NCI-H526 (cell line): Measurements from ENCODE around the gene OGT.
"Not testable (repeated sequence)": the region's sequence is repeated elsewhere in the genome, so short reads cannot be mapped to it uniquely, and the experiment has no call there.

Experiments used
- DNase-seq, 2 experiments: peaks; one replicate each; lab custom pipeline; 2025; lab: John Stamatoyannopoulos, UW

The OGT gene

DNA sequence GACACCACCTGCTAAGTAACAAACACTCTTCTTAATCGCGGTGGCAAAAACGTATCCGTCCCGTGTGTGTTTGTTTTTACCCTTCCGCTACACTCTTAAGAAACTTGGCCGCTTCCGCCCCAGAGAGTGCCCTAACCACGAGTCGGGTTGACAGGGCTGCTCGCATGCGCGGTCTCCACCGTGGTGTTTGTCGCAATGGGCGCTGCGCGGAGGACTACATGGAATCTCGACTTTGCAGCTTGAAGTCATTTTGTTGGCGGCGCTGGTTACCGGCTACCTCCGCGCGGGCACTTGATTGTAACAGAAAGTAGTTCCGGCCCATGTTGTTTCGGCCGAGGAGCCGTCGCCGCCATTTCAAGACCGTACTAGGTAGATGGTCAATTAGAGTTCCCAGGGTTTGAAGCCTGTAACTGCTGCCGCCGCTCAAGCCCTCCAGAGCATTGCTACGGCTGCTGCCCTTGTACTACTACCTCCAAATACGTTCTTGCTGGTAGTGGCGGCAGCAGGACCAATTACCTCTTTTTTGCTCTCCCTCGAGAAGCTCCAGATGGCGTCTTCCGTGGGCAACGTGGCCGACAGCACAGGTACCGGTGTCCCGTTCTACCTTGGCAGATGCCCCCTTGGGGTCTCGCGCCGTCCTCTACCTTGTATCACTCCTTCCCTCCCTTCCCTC, at the start of gene OGT:
OGT (plus strand) TSS at position 352 of the 673 bp plus-strand sequence; CDS start at position 548, 196 bp downstream.
- DNase-seq, result peak; percentile 94 to 97

DNA sequence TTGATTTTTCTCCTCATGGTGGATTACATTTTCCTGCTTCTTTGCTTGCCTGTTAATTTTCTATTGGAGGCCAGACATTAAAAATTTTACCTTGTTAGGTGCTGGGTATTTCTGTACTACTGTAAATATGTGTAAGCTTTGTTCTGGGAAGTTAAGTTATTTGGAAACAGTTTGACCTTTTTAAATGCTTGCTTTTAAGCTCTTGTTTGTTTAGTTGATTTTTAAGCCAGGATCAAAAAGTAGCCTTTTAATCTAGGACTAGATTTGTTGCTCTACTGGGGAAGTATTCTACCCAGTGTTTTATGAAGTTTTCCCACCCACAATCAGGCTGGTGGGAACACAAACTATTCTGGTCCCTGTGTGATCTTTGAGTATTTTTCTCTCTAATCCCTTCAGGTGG, 45.1 kb upstream of the OGT start:
- DNase-seq, result no peak

DNA sequence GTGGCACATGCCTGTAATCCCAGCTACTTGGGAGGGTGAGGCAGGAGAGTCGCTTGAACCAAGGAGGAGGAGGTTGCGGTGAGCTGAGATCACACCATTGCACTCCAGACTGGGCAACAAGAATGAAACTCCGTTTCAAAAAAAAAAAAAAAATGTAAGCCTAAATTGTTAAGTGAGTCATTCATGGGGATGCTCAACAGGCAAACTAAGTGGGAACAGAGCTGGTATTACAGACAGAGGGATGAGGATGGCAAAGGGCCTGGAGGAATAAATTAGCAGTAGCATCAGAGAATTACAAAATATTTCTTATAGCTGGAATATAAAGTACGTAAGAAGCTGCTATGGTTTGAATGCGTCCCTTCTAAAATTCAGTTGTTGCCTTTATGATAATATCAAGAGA, 43.4 kb upstream of the OGT start:
- DNase-seq, result no peak

DNA sequence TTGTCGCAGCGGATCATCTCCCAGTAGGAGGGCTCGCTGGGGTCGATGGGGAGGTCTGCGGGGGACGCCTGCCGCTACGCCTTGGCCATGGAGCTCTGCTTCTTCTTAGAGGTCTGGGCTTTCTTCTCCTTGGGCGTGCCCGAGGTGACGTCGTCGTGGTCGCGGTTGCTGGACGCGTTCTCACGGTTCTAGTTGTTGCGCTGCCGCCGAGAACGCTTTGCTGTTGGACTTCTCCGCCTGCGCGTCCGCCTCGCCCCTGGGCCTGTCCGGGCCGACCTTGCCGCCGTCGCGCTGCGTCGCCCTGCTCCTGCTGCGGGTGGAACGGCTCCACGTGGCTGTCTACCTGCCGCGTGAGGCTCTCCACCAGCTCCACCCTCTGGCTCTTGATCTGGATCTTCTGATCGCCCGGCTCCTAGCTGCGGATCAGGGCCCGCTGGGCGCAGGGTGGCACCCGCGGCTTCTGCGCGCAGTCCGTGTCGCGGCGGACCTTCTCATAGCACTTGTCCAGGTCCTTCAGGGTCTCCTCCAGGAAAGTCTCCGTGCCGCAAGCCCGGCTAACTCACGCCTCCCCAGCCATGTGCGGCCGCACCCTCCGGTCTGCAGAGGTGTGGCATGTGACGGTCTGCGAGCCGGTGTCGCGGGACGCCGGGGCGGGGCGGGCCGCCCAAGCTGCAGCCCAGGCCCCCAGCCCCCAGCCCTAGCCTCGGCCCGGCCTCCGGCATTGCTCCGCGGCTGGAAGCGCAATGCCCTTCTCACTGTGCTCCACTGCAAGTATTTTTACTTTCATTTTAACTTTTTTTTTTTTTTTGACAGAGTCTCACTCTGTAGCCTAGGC, 40.5 kb upstream of the OGT start:
- peak in 1 of 2 experiments; percentile 24 for DNase-seq

DNA sequence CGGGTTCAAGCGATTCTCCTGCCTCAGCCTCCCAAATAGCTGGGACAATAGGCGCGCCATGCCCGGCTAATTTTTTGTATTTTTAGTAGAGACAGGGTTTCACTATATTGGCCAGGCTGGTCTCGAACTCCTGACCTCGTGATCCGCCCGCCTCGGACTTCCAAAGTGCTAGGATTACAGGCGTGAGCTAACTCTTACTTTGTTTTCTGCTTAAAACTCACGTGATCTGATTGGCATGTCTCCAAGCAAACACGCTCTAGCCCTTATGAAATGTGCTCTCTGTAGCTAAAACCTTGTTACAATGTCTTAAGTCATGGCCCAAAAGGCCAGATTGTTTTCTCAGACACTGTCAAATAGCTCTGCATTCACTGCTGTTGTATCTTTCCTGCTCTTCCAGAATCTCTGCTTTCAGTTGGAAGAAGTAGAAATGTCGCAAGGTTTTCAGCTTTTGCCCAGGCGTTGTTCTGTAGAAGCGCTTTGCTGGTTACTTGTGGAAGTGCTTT, 39.7 kb upstream of the OGT start:
- no peak for DNase-seq

DNA sequence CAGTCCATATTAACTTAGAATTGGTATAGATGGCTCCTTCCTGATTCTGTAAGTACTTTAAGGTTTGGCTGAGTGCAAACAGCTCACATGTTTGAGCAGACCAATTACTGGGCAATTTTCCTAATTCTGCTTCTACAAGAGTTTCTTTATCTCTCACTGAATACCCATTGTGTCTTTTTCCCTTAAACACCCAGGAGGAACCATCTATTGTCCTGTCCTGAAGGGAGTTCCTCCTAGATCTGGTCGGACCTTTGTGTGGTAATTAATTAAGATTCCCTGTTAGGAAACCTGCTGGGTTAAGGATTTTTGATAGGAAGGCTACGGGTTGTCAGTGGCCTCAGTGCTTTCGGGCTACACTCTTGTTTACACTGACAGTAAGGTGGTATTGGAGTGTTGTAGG, 36.9 kb upstream of the OGT start:
- DNase-seq, result not testable (repeated sequence)

DNA sequence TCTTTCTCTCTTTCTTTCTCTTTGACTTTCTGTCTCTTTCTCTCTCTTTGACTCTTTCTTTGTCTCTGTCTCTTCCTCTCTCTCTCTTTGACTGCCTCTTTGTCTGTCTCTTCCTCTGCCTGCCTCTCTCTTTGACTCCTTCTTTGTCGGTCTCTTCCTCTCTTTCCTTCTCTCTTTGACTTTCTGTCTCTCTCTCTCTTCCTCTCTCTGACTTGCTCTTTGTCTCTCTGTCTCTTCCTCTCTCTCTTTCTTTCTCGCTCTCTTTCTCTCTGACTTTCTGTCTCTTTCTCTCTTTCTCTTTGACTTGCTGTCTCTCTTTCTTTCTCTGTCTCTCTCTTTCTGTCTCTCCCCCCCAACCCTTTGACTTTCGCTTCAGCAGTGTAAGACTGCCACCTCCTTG, 36.4 kb upstream of the OGT start:
- no peak for DNase-seq

DNA sequence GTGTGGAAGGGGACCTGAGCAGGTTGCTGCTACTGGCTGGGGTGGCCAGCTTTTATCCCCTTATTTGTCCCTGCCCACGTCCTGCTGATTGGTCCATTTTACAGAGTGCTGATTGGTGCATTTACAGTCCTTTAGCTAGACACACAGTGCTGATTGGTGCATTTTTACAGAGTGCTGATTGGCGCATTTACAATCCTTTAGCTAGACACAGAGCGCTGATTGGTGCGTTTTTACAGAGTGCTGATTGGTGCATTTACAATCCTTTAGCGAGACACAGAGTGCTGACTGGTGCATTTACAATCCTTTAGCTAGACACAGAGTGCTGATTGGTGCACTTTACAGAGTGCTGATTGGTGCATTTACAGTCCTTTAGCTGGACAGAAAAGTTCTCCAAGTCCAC, 30.8 kb upstream of the OGT start:
- DNase-seq, result not testable (repeated sequence)

DNA sequence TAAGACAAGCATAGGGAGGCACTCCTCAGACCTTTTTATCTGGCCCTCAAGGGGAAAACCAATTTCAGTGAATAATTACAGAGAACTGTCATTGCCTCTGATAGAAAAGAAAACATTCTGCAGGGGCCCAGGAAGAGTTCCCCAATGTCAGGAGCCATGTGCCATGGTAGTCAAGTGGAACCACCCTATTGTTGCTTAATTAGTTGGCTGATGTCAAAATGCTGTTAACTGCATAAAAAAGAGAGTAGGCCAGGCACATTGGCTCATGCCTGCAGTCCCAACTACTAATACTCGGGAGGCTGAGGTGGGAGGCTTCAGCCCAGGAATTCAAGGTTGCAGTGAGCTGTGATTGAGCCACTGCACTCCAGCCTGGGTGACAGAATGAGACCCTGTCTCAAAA, 28.6 kb upstream of the OGT start:
- DNase-seq, result no peak

DNA sequence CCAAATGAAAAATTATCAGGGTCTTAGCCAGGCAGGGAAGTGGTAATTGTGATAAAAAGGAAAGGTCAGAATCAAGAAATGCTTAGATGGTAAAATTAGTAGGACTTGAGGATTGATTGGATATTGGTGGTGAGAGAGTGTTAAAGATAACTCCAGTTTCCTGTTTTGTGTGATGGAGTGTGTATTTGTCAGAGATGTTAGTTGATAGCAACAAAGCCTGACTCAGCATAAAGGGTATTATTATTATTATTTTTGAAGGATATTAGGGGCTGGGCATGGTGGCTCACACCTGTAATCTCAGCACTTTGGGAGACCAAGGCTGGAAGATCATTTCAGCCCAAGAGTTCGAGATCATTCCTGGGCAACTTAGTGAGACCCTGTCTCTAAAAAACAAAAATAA, 23.6 kb upstream of the OGT start:
- DNase-seq, result no peak

DNA sequence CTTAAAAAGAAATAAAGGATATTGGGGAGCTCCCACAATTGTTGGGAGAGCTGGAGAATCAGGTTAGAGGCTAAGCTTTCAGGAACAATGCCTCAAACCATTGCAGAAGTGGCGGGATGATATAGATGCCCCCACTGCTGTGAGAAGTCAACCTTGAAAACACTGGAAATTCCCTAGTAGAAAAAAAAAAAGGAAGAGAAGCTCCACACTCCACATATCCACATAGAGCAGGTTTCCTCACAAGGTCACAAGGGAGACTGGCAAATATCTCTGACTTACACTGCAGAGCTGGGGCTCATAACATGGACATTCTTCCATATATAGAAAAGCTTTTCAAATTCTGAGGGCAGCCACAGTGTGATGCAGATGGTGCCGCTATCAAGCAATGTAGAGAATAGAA, 22.7 kb upstream of the OGT start:
- DNase-seq, result no peak

DNA sequence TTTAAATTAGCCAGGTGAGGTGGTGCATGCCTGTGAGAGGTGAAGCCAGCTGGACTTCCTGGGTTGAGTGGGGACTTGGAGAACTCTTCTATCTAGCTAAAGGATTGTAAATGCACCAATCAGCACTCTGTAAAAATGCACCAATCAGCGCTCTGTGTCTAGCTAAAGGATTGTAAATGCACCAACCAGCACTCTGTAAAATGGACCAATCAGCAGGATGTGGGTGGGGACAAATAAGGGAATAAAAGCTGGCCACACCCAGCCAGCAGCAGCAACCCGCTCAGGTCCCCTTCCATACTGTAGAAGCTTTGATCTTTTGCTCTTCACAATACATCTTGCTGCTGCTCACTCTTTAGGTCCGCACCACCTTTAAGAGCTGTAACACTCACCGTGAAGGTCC, 19.2 kb upstream of the OGT start:
- not testable (repeated sequence) for DNase-seq

DNA sequence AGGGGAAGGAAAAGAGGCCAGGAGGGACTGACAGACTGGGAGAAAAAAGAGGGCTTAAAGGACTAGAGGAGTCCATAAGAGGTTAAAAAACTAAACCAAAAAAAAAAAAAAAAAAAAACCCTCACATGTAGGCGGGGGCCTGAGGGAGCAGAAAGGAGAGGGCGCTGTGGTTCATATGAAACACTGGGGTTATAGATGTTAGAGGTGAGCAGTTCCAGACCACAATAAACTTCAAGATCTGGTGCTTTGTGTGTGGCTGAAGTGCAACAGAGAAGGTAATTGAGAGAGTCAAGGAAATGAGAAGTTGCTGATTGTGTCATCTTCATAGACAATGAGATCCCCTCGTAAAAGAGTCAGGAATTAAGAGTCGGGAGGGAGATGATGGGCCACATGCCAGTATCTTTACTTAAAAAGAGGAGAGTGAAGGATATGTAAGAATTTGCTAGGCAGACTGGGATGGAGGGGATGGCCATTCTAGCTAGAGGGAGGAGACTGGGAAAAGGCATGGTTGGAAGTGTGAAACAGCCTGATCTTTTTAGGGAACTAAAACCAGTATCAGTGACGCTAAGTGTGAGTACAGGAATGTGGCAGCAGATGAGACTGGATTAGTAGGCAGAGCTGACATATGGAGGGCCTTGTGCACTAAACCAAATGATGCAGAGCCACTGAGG, 18.4 kb upstream of the OGT start:
- DNase-seq, result no peak

DNA sequence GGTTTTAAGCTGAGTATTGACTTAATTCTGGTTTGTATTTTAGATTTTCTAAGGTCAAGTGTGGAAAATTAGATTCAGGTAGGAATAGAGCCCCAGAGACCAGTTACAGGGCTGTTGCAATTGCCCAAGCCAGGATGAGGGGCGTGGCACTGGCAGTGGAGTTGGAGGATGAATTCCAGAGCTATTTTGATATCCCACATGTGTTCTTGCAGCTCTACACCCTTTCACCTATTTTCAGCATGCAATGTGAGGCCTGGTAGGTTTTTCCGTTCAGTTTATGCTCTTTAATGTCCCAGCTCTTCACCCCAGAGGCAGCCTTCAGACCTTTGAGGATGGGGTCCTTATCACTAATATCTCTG, 17.9 kb upstream of the OGT start:
- no peak for DNase-seq

DNA sequence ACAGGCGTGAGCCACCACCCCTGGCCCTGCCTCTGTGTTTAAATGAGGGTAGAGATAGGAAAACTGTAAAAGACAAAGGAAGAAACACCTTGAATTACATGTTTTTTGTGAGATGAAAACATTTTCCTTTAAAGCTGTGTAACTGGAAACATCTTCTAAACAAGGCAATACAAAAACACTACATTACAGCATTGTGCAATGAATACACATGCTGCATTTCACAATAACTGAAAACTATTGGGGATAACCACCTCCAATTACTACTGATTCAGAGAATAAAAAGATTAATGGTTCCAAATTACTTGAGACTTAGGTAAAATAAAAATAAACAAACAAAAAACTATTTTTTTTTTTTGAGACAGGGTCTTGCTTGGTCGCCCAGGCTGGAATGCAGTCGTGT, 7.6 kb upstream of the OGT start:
- no peak for DNase-seq

DNA sequence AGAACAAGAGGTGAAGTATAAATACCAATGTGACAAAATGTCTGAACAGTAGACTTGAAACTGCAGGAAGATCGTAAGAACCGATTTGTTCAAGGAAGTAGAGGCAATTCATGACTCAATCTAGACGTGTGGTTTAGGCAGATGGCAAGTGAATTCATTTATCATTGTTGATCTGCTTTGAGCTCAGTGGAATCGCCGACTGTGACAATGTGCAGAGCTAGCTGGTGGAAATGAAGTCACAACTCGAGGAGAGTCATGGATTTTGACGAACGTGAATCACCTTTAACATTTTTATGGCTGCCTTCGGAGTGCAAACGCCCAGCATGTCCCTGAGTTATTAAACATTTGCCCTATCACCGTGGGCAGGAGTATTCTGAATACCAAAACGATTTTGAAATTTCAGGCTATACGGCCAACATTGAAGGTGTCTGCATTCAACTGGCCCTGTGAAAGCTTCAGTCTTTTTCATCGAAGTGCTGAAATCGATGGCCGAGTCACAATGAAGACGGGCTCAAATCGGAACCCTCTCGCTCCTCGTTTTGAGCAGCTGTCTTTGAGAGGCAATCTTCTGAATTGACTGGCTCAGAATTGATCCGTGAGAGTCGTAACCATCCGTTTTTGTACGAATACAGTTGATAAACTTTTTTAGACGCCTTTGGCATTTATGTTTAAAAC, 689 bp upstream of the OGT start:
- DNase-seq, result peak; percentile 47 to 49

DNA sequence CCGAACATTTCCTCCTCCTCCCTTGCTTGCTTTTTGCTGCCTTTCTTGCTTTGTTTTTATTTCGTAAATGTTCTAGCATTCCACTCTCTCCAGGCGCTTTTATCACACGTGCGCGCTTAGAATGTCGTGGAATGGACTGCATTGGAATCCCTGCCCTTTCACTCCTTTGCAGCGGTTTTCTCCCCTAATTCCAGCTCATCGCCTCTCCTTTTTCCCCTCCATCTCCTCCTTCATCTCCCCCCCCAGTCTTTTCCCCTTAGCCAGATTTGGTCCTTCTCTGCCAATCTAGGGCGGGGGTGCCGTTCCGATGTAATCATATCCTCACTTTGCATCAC, 579 bp downstream of the OGT start:
- no peak for DNase-seq

DNA sequence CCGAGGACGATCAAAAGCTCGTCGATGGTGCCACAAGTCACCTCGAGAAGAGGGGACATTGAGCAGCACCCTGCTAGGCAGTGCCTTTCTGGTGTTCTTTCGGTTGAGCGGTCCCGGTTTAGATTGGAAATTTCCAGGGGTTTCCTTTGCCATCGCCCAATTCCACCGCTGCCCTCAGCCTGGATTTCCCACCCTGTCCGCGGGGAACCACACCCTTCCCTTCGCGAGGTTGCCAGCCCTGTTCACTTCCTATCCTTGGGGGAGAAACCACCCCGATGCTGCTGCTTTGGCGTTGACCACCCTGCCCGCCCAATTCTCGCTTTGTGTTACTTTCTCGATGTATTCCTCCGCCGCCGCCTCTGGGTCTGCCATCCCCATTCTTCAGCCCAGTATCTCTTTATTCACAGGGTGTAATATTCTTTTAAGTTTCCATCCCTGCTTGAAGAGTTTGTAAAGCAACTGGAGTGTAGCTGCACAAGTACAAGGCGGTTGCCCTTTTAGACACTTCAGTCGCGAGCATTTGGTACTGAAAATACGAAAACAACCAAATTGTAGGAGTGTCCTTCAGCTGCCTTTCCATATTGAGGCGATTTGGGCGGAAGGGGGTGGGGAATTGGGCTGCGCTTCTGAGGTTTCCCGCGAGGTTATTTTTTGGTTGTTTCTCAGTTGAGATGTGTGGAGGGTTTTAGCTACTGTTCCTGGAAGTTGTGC, 1.1 kb downstream of the OGT start:
- peak in 1 of 2 experiments; percentile 60 for DNase-seq

DNA sequence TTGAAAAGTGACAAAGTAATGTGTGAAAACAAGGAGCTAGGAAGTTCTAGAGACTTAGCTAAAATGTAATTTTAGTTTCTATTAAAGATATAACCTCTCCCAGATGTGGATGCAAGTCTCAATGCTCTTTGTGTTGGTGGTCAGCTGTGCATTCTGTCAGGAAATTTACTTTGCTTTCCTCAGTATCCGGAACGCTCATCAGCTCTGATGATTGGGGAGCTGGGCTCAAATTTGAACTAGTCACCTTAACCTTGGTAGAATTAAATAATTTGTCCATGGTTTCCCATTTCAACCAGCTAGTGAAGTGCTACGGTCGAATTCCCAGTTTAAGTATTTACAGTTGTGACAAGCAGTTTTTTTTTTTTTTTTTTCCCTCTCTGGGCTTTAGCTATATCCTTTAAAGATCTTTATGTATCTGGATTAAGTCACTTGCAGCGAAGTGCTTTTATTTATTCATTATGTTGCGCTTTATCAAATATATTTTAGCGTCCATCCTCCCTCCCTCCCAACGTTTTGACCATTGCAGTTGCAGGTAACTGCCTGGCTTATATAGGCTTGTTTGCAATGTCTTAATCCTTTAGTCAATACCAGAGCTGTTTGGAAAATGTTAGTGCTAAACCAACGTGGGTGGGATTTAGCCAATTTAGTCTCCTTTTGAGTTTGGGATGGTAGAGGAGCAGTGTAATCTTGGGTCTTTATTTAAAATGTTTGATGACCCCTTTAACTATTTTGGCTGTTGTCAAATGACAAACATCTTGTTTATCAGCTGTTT, 2.1 kb downstream of the OGT start:
- DNase-seq, result no peak

DNA sequence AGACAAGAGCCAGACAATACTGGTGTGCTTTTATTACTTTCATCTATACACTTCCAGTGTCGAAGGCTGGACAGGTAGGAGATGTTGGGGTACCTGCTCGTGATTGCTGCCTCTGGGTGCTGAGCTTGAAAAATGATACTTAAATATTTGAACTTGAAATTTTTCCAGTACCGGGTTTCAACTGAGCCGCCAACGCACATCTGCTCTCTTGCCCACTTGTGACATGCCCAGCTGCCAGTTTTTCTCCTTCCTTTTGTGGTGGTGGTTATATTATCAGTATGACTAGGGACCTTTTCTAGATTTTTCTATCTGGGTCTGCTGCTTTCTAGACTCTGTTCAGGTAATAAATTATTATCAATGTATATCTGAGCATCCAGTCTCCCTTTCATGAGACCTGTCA, 3.4 kb downstream of the OGT start:
- no peak for DNase-seq

DNA sequence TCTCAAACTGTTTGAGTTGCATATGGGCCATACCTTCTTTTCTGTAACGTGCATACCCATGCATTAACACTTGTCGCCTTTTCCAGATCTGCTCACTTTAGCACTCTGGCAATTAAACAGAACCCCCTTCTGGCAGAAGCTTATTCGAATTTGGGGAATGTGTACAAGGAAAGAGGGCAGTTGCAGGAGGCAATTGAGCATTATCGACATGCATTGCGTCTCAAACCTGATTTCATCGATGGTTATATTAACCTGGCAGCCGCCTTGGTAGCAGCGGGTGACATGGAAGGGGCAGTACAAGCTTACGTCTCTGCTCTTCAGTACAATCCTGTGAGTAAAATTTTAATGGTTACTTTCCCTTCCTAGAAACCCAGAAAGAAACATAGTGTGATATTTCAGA, 4.8 kb downstream of the OGT start:
- DNase-seq, result no peak
